WTC11 (cell line): ENCODE results near the gene POP5. TPM values are rescaled to one million over a fixed set of nuclear protein-coding genes. Genes with fewer than 3 reads are reported as not detected.

ENCODE experiments used
- ATAC-seq: fragments of 200-7000 bp; cut with Tn5 transposase; 2 replicates; pipeline ENCODE4 v1.10.0; 2021; ENCODE audit warnings: mild to moderate bottlenecking, moderate library complexity
- CTCF ChIA-PET: fragments of 300-600 bp; sonication (Branson Sonifier 250); formaldehyde crosslinking; loops from one replicate; lab custom pipeline; 2021; ENCODE audit warnings: antibody characterized with exemption; lab: Charles Lee
- POLR2A ChIA-PET: fragments of 350-600 bp; sonication (Branson Sonifier 250); formaldehyde crosslinking; loops from one replicate; lab custom pipeline; 2021; ENCODE audit warnings: antibody characterized with exemption; lab: Charles Lee
- DNase-seq: peaks from one replicate; pipeline ENCODE4 v3.0.0; 2021; ENCODE audit warnings: low spot score
- H3K27ac Mint-ChIP-seq: 2 replicates; pipeline ENCODE4 v1.8.0; 2021; ENCODE audit warnings: mixed read lengths
- H3K27me3 Mint-ChIP-seq: 2 replicates; pipeline ENCODE4 v1.8.0; 2021; ENCODE audit warnings: low read depth, mild to moderate bottlenecking, moderate library complexity, mixed read lengths
- H3K36me3 Mint-ChIP-seq: 2 replicates; pipeline ENCODE4 v1.8.0; 2021; ENCODE audit warnings: mixed read lengths
- H3K4me1 Mint-ChIP-seq: 2 replicates; pipeline ENCODE4 v1.8.0; 2022; ENCODE audit warnings: mixed read lengths
- H3K4me3 Mint-ChIP-seq: 2 replicates; pipeline ENCODE4 v1.8.0; 2021; ENCODE audit warnings: mild to moderate bottlenecking, moderate library complexity, mixed read lengths
- H3K9me3 Mint-ChIP-seq: 2 replicates; pipeline ENCODE4 v1.8.0; 2021; ENCODE audit warnings: mixed read lengths
- FOXP1 ChIP-seq: sonication (generic); formaldehyde crosslinking; IDR thresholded peaks from 2 replicates; pipeline ENCODE4 v1.8.0; 2022; ENCODE audit warnings: missing genetic modification reagents, mild to moderate bottlenecking, moderate library complexity, borderline replicate concordance
- GABPB1 ChIP-seq: sonication (generic); formaldehyde crosslinking; IDR thresholded peaks from 2 replicates; pipeline ENCODE4 v1.8.1; 2023; ENCODE audit warnings: mild to moderate bottlenecking, missing genetic modification reagents
- GRHL2 ChIP-seq: fragments of 250-450 bp; sonication (Bioruptor Pico); IDR thresholded peaks from 2 replicates; pipeline ENCODE4 v1.8.0; 2022; ENCODE audit warnings: mild to moderate bottlenecking, moderate library complexity; ENCODE audit not compliant: insufficient replicate concordance, severe bottlenecking
- HMGA2 ChIP-seq: fragments of 250-450 bp; sonication (Bioruptor Pico); IDR thresholded peaks from 2 replicates; pipeline ENCODE4 v1.4.0; 2021; ENCODE audit warnings: mild to moderate bottlenecking, moderate library complexity
- MXD4 ChIP-seq: fragments of 250-450 bp; sonication (Bioruptor Pico); IDR thresholded peaks from 2 replicates; pipeline ENCODE4 v1.8.0; 2021; ENCODE audit warnings: mild to moderate bottlenecking, moderate library complexity, borderline replicate concordance
- NR1H2 ChIP-seq: sonication (generic); formaldehyde crosslinking; IDR thresholded peaks from 2 replicates; pipeline ENCODE4 v1.9.0; 2021; ENCODE audit warnings: mild to moderate bottlenecking, moderate library complexity, missing genetic modification reagents
- RELA ChIP-seq: sonication (generic); formaldehyde crosslinking; IDR thresholded peaks from 2 replicates; pipeline ENCODE4 v1.8.1; 2022; ENCODE audit warnings: missing genetic modification reagents, mild to moderate bottlenecking, borderline replicate concordance
- SMAD3 ChIP-seq: sonication (generic); formaldehyde crosslinking; IDR thresholded peaks from 2 replicates; pipeline ENCODE4 v1.8.0; 2022; ENCODE audit warnings: missing genetic modification reagents, mild to moderate bottlenecking, borderline replicate concordance
- SOX15 ChIP-seq: fragments of 250-450 bp; sonication (Bioruptor Pico); IDR thresholded peaks from 2 replicates; pipeline ENCODE4 v1.9.0; 2021; ENCODE audit warnings: mild to moderate bottlenecking
- TP53 ChIP-seq: sonication (generic); formaldehyde crosslinking; IDR thresholded peaks from 2 replicates; pipeline ENCODE4 v1.8.1; 2023; ENCODE audit warnings: mild to moderate bottlenecking, missing genetic modification reagents
- ZNF121 ChIP-seq: sonication (generic); formaldehyde crosslinking; IDR thresholded peaks from 2 replicates; pipeline ENCODE4 v1.8.0; 2023; ENCODE audit warnings: missing genetic modification reagents
- ZNF219 ChIP-seq: sonication (generic); formaldehyde crosslinking; IDR thresholded peaks from 2 replicates; pipeline ENCODE4 v1.8.0; 2023; ENCODE audit warnings: missing genetic modification reagents, mild to moderate bottlenecking, borderline replicate concordance
- ZNF281 ChIP-seq: sonication (generic); formaldehyde crosslinking; IDR thresholded peaks from 2 replicates; pipeline ENCODE4 v1.8.0; 2023; ENCODE audit warnings: mild to moderate bottlenecking, missing genetic modification reagents
- ZNF416 ChIP-seq: fragments of 250-450 bp; sonication (Bioruptor Pico); IDR thresholded peaks from 2 replicates; pipeline ENCODE4 v1.9.0; 2021; ENCODE audit warnings: mild to moderate bottlenecking, inconsistent platforms
- ZNF423 ChIP-seq: fragments of 250-450 bp; sonication (Bioruptor Pico); IDR thresholded peaks from 2 replicates; pipeline ENCODE4 v2.1.2; 2022; ENCODE audit warnings: mild to moderate bottlenecking, moderate library complexity
- ZNF532 ChIP-seq: fragments of 250-450 bp; sonication (Bioruptor Pico); IDR thresholded peaks from 2 replicates; pipeline ENCODE4 v1.9.0; 2021; ENCODE audit warnings: mild to moderate bottlenecking, borderline replicate concordance
- ZNF671 ChIP-seq: fragments of 250-450 bp; sonication (Bioruptor Pico); IDR thresholded peaks from 2 replicates; pipeline ENCODE4 v1.8.0; 2021; ENCODE audit warnings: mild to moderate bottlenecking
- total RNA-seq: library from RNA; stranded (reverse); gene quantifications from 3 replicates; pipeline ENCODE4 v1.2.3, GENCODE V29; 2021
- TF ChIP-seq, protein P1 (sequence below): fragments of 200-600 bp; IDR thresholded peaks from 2 replicates; pipeline ENCODE4 v1.8.0; 2022; ENCODE audit warnings: antibody characterized with exemption
- TF ChIP-seq, protein P2 (sequence below): fragments of 250-450 bp; sonication (Bioruptor Pico); IDR thresholded peaks from 2 replicates; pipeline ENCODE4 v1.9.0; 2021; ENCODE audit warnings: mild to moderate bottlenecking
- TF ChIP-seq, protein P3 (sequence below): fragments of 250-450 bp; sonication (Bioruptor Pico); IDR thresholded peaks from 2 replicates; pipeline ENCODE4 v1.9.0; 2021; ENCODE audit warnings: mild to moderate bottlenecking
- TF ChIP-seq, protein P4 (sequence below): sonication (generic); formaldehyde crosslinking; IDR thresholded peaks from 2 replicates; pipeline ENCODE4 v1.8.1; 2022; ENCODE audit warnings: missing genetic modification reagents, borderline replicate concordance

POP5 gene
- total RNA-seq, 1 experiment from 2014 or later, result 54.7 TPM

- TF ChIP-seq ZNF121 (no peak), TP53 (no peak)
- TF ChIP-seq, protein P1, sequence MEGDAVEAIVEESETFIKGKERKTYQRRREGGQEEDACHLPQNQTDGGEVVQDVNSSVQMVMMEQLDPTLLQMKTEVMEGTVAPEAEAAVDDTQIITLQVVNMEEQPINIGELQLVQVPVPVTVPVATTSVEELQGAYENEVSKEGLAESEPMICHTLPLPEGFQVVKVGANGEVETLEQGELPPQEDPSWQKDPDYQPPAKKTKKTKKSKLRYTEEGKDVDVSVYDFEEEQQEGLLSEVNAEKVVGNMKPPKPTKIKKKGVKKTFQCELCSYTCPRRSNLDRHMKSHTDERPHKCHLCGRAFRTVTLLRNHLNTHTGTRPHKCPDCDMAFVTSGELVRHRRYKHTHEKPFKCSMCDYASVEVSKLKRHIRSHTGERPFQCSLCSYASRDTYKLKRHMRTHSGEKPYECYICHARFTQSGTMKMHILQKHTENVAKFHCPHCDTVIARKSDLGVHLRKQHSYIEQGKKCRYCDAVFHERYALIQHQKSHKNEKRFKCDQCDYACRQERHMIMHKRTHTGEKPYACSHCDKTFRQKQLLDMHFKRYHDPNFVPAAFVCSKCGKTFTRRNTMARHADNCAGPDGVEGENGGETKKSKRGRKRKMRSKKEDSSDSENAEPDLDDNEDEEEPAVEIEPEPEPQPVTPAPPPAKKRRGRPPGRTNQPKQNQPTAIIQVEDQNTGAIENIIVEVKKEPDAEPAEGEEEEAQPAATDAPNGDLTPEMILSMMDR, result no peak
- no peak for ATAC-seq
- H3K27ac Mint-ChIP-seq, result no peak overlapping the region
- peaks cover 21% of the 10 kb centered on the region for H3K4me1 Mint-ChIP-seq
- CTCF ChIA-PET, result interaction anchor here (1.1 kb wide), 1 partner anchor 15 kb away, joined by 3 read pairs; no protein-coding TSS in a partner anchor
- no peak overlapping the region for H3K4me3 Mint-ChIP-seq
- no peaks in the 10 kb centered on the region for H3K27me3 Mint-ChIP-seq
- no peaks in the 10 kb centered on the region for H3K36me3 Mint-ChIP-seq
- POLR2A ChIA-PET, result no interaction called here
- no peaks in the 10 kb centered on the region for H3K9me3 Mint-ChIP-seq
- DNase-seq, result no peak
Observed at GRCh38 chr12:120598674-120599463, 17.7 kb upstream of the POP5 start.

- POLR2A ChIA-PET, result interaction anchor here (1.2 kb wide), 1 partner anchor 16 kb away, joined by 5 read pairs; the partner anchor contains the start of gene POP5
- no peak for ATAC-seq
- H3K9me3 Mint-ChIP-seq, result no peaks in the 10 kb centered on the region
- H3K27me3 Mint-ChIP-seq, result no peaks in the 10 kb centered on the region
- H3K27ac Mint-ChIP-seq, result no peak overlapping the region
- TF ChIP-seq, protein P2, sequence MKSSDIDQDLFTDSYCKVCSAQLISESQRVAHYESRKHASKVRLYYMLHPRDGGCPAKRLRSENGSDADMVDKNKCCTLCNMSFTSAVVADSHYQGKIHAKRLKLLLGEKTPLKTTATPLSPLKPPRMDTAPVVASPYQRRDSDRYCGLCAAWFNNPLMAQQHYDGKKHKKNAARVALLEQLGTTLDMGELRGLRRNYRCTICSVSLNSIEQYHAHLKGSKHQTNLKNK (CRISPR knock-in tag), result no peak
- TF ChIP-seq NR1H2 (CRISPR knock-in tag), result no peak
- no peak for TF ChIP-seq ZNF281
- no peak for TF ChIP-seq GRHL2 (CRISPR knock-in tag)
- TF ChIP-seq, protein P3, sequence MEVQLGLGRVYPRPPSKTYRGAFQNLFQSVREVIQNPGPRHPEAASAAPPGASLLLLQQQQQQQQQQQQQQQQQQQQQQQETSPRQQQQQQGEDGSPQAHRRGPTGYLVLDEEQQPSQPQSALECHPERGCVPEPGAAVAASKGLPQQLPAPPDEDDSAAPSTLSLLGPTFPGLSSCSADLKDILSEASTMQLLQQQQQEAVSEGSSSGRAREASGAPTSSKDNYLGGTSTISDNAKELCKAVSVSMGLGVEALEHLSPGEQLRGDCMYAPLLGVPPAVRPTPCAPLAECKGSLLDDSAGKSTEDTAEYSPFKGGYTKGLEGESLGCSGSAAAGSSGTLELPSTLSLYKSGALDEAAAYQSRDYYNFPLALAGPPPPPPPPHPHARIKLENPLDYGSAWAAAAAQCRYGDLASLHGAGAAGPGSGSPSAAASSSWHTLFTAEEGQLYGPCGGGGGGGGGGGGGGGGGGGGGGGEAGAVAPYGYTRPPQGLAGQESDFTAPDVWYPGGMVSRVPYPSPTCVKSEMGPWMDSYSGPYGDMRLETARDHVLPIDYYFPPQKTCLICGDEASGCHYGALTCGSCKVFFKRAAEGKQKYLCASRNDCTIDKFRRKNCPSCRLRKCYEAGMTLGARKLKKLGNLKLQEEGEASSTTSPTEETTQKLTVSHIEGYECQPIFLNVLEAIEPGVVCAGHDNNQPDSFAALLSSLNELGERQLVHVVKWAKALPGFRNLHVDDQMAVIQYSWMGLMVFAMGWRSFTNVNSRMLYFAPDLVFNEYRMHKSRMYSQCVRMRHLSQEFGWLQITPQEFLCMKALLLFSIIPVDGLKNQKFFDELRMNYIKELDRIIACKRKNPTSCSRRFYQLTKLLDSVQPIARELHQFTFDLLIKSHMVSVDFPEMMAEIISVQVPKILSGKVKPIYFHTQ (CRISPR knock-in tag), result no peak
- TF ChIP-seq HMGA2 (CRISPR knock-in tag), result no peak
- TF ChIP-seq ZNF416 (CRISPR knock-in tag), result no peak
- TF ChIP-seq, protein P4, sequence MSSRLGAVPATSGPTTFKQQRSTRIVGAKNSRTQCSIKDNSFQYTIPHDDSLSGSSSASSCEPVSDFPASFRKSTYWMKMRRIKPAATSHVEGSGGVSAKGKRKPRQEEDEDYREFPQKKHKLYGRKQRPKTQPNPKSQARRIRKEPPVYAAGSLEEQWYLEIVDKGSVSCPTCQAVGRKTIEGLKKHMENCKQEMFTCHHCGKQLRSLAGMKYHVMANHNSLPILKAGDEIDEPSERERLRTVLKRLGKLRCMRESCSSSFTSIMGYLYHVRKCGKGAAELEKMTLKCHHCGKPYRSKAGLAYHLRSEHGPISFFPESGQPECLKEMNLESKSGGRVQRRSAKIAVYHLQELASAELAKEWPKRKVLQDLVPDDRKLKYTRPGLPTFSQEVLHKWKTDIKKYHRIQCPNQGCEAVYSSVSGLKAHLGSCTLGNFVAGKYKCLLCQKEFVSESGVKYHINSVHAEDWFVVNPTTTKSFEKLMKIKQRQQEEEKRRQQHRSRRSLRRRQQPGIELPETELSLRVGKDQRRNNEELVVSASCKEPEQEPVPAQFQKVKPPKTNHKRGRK (CRISPR knock-in tag), result no peak
- TF ChIP-seq RELA (CRISPR knock-in tag), result no peak
- no peak for TF ChIP-seq SOX15
- no peak for TF ChIP-seq FOXP1 (CRISPR knock-in tag)
- TF ChIP-seq ZNF219, result no peak
- TF ChIP-seq SMAD3 (CRISPR knock-in tag), result no peak
- TF ChIP-seq MXD4, result no peak
- TF ChIP-seq ZNF532 (CRISPR knock-in tag), result no peak
- no peak for TF ChIP-seq ZNF423 (CRISPR knock-in tag)
- no peak for TF ChIP-seq GABPB1 (CRISPR knock-in tag)
- no peak for TF ChIP-seq ZNF671 (CRISPR knock-in tag)
- H3K4me1 Mint-ChIP-seq, result peaks cover 21% of the 10 kb centered on the region
- CTCF ChIA-PET, result interaction anchor here (0.8 to 1.3 kb wide), 2 partner anchors 43 to 52 kb away, joined by 4 read pairs; partner anchors contain the start of gene CABP1
- DNase-seq, result no peak
- no peak overlapping the region for H3K4me3 Mint-ChIP-seq
- no peaks in the 10 kb centered on the region for H3K36me3 Mint-ChIP-seq
Observed at GRCh38 chr12:120597861-120598260, 16.7 kb upstream of the POP5 start.
